OCI-LY7 (cell line): ENCODE data around the gene RICTOR. TPM values are rescaled to one million over a fixed set of nuclear protein-coding genes. Genes with fewer than 3 reads are reported as not detected.

Source experiments
- BruUV-seq: library from RNA; stranded (reverse); fragments of 400-500 nt; replicated peaks from 2 replicates; lab custom pipeline; 2021; lab: Mats Ljungman, UMichigan
- CTCF ChIA-PET: fragments of 300-600 bp; sonication (Branson Sonifier 250); formaldehyde crosslinking; loops from one replicate; lab custom pipeline; 2022; ENCODE audit warnings: antibody characterized with exemption; ENCODE audit not compliant: unreplicated experiment; lab: Charles Lee
- POLR2A ChIA-PET: fragments of 300-600 bp; sonication (Branson Sonifier 250); formaldehyde crosslinking; loops from one replicate; lab custom pipeline; 2022; ENCODE audit warnings: antibody characterized with exemption; lab: Charles Lee
- DNase-seq: peaks from one replicate; pipeline ENCODE4 v3.0.0-alpha.2; 2015; ENCODE audit warnings: low spot score
- H2AFZ ChIP-seq: fragments of 200-600 bp; sonication (generic), shearing (Covaris generic); 2 replicates; pipeline ENCODE4 v1.6.1; 2014; ENCODE audit warnings: mild to moderate bottlenecking, antibody characterized with exemption, low read length, moderate library complexity
- H3K27ac ChIP-seq: fragments of 200-600 bp; sonication (generic); 2 replicates; pipeline ENCODE4 v1.5.1; 2014; ENCODE audit warnings: mixed run types, low read depth, mild to moderate bottlenecking, moderate library complexity, low read length, inconsistent platforms; ENCODE audit not compliant: poor library complexity, severe bottlenecking
- H3K36me3 ChIP-seq: fragments of 200-600 bp; sonication (generic); 2 replicates; pipeline ENCODE4 v1.6.1; 2014; ENCODE audit warnings: mild to moderate bottlenecking, antibody characterized with exemption, low read length, moderate library complexity, mixed read lengths; ENCODE audit not compliant: insufficient read depth
- H3K4me1 ChIP-seq: fragments of 200-600 bp; sonication (generic); 2 replicates; pipeline ENCODE4 v1.5.1; 2014; ENCODE audit warnings: mild to moderate bottlenecking, low read length; ENCODE audit not compliant: insufficient read depth, poor library complexity, severe bottlenecking
- H3K4me2 ChIP-seq: fragments of 200-600 bp; sonication (generic); 2 replicates; pipeline ENCODE4 v1.6.1; 2014; ENCODE audit warnings: mild to moderate bottlenecking, low read length
- H3K4me3 ChIP-seq: fragments of 200-600 bp; sonication (generic); 2 replicates; pipeline ENCODE4 v1.5.1; 2014; ENCODE audit warnings: mild to moderate bottlenecking, low read depth, low read length; ENCODE audit not compliant: poor library complexity, severe bottlenecking
- H3K79me2 ChIP-seq: fragments of 200-600 bp; sonication (generic); 2 replicates; pipeline ENCODE4 v1.6.1; 2016; ENCODE audit warnings: low read depth, mild to moderate bottlenecking, low read length, moderate library complexity, mixed read lengths; ENCODE audit not compliant: insufficient read depth
- H3K9me2 ChIP-seq: fragments of 200-600 bp; sonication (generic); 2 replicates; pipeline ENCODE4 v1.6.1; 2016; ENCODE audit warnings: mild to moderate bottlenecking, low read length, mixed read lengths; ENCODE audit not compliant: insufficient read depth
- H3K9me3 ChIP-seq: fragments of 200-600 bp; sonication (generic); 2 replicates; pipeline ENCODE4 v1.6.1; 2014; ENCODE audit warnings: mild to moderate bottlenecking, mixed run types, low read length, mixed read lengths
- H4K20me1 ChIP-seq: fragments of 200-600 bp; sonication (generic); 2 replicates; pipeline ENCODE4 v1.6.1; 2014; ENCODE audit warnings: mild to moderate bottlenecking, antibody characterized with exemption, low read length, moderate library complexity, mixed read lengths; ENCODE audit not compliant: insufficient read depth
- CTCF ChIP-seq: fragments of 200-600 bp; sonication (generic); conservative IDR thresholded peaks from 2 replicates; pipeline ENCODE4 v1.5.1; 2014; ENCODE audit warnings: mild to moderate bottlenecking, antibody characterized with exemption, low read length, moderate library complexity, mixed read lengths
- EZH2phosphoT487 ChIP-seq: fragments of 200-600 bp; sonication (generic); IDR thresholded peaks from 2 replicates; pipeline ENCODE4 v1.6.1; 2018; ENCODE audit warnings: low read depth, borderline replicate concordance, mild to moderate bottlenecking, mixed run types, antibody characterized with exemption, low read length, moderate library complexity, mixed read lengths
- intact Hi-C: fragments of 100-400 bp; cut with micrococcal nuclease; formaldehyde crosslinking; loops from one replicate; pipeline ENCODE4 v1.10.0; 2022; ENCODE audit not compliant: unreplicated experiment
- total RNA-seq, 2 experiments: library from RNA; depleted of rRNA in 1 of 2; stranded (reverse); fragments of >200 nt in 1 of 2; shearing (Covaris generic) in 1 of 2; gene quantifications; 2 replicates each; pipeline ENCODE4 v1.2.3, GENCODE V29; 2014 to 2022

The RICTOR gene
- total RNA-seq, 2 experiments from 2014 or later = 10.9 to 22.9 TPM

- Histone ChIP-seq H2AFZ (no peak overlapping the region), H3K27ac (no peak overlapping the region)
- no TSS peak for BruUV-seq
These were observed 26.7 kb upstream of the RICTOR start for GRCh38 chr5:39100851-39101396.

GRCh38 chr5:39100301-39100850 lies 26.2 kb upstream of the RICTOR start:
- H3K4me1 ChIP-seq = no peaks in the 10 kb centered on the region
- H3K9me2 ChIP-seq = no peaks in the 10 kb centered on the region
- ChIA-PET CTCF (no interaction called here), POLR2A (no interaction called here)
- DNase-seq = no peak
- no peaks in the 10 kb centered on the region for H3K79me2 ChIP-seq
- H2AFZ ChIP-seq = no peak overlapping the region
- TF ChIP-seq CTCF (no peak), EZH2phosphoT487 (no peak)
- no peak overlapping the region for H3K27ac ChIP-seq
- no peaks in the 10 kb centered on the region for H3K36me3 ChIP-seq
- BruUV-seq = no TSS peak
- no peak overlapping the region for H3K4me3 ChIP-seq
- no peaks in the 10 kb centered on the region for H4K20me1 ChIP-seq
- H3K4me2 ChIP-seq = no peak overlapping the region
- no peaks in the 10 kb centered on the region for H3K9me3 ChIP-seq
- intact Hi-C loops = no loop called here

More at GRCh38 chr5:39100851-39101396, 26.7 kb upstream of the RICTOR start:
- DNase-seq = no peak
- Histone ChIP-seq H3K9me3 (no peaks in the 10 kb centered on the region), H3K4me2 (no peak overlapping the region), H3K4me3 (no peak overlapping the region), H3K4me1 (no peaks in the 10 kb centered on the region), H3K9me2 (no peaks in the 10 kb centered on the region), H3K36me3 (no peaks in the 10 kb centered on the region), H4K20me1 (no peaks in the 10 kb centered on the region), H3K79me2 (no peaks in the 10 kb centered on the region)
- ChIA-PET POLR2A (no interaction called here), CTCF (no interaction called here)
- intact Hi-C loops = no loop called here
- no peak for TF ChIP-seq EZH2phosphoT487
- no peak for TF ChIP-seq CTCF

- Histone ChIP-seq H3K4me2 (no peak overlapping the region), H3K79me2 (no peaks in the 10 kb centered on the region), H4K20me1 (no peaks in the 10 kb centered on the region), H2AFZ (no peak overlapping the region), H3K36me3 (no peaks in the 10 kb centered on the region), H3K4me3 (no peak overlapping the region), H3K9me3 (no peaks in the 10 kb centered on the region), H3K4me1 (no peaks in the 10 kb centered on the region), H3K9me2 (no peaks in the 10 kb centered on the region), H3K27ac (no peak overlapping the region)
- CTCF ChIA-PET = no interaction called here
- intact Hi-C loops = no loop called here
- no TSS peak for BruUV-seq
- TF ChIP-seq CTCF = no peak
- no peak for TF ChIP-seq EZH2phosphoT487
- POLR2A ChIA-PET = no interaction called here
- DNase-seq = no peak
These were observed 25.6 kb upstream of the RICTOR start for GRCh38 chr5:39099831-39100230.
